ENCODE measurements around the gene ETNK1. TPM values are rescaled to one million over a fixed set of nuclear protein-coding genes. Genes with fewer than 3 reads are reported as not detected.
A peak's percentile ranks its signal among the peaks of the same experiment; 100 is the strongest.

ETNK1 gene
- total RNA-seq, 4 donors from 2014 or later, result 22.3 to 61.4 (median 25.7) TPM

GRCh38 chr12:22631863-22632463, 7.0 kb downstream of the ETNK1 start:
- TF ChIP-seq EP300 (IDR thresholded peaks at IDR 0.05), result no peak
- TF ChIP-seq, protein P1, sequence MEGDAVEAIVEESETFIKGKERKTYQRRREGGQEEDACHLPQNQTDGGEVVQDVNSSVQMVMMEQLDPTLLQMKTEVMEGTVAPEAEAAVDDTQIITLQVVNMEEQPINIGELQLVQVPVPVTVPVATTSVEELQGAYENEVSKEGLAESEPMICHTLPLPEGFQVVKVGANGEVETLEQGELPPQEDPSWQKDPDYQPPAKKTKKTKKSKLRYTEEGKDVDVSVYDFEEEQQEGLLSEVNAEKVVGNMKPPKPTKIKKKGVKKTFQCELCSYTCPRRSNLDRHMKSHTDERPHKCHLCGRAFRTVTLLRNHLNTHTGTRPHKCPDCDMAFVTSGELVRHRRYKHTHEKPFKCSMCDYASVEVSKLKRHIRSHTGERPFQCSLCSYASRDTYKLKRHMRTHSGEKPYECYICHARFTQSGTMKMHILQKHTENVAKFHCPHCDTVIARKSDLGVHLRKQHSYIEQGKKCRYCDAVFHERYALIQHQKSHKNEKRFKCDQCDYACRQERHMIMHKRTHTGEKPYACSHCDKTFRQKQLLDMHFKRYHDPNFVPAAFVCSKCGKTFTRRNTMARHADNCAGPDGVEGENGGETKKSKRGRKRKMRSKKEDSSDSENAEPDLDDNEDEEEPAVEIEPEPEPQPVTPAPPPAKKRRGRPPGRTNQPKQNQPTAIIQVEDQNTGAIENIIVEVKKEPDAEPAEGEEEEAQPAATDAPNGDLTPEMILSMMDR (IDR thresholded peaks at IDR 0.05), result peak; percentile 18 to 50
- no peaks in the 10 kb centered on the region for H3K27me3 ChIP-seq
- no peak overlapping the region for H3K4me3 ChIP-seq
- peaks cover 55% of the 10 kb centered on the region for H3K4me1 ChIP-seq
- 53% methylated on average over 3 of the region's 3 CpGs for WGBS
- H3K36me3 ChIP-seq, result peaks cover 4% of the 10 kb centered on the region
- DNase-seq (ENCODE audit: low spot score in 2 of 2), result no peak
- H3K9me3 ChIP-seq, result no peaks in the 10 kb centered on the region
- H3K27ac ChIP-seq, result no peak overlapping the region

GRCh38 chr12:22634883-22635282, 9.9 kb downstream of the ETNK1 start:
- Histone ChIP-seq H3K27ac (no peak overlapping the region), H3K4me1 (peaks cover 28% of the 10 kb centered on the region), H3K4me3 (no peak overlapping the region), H3K36me3 (peaks cover 4% of the 10 kb centered on the region), H3K9me3 (no peaks in the 10 kb centered on the region), H3K27me3 (no peaks in the 10 kb centered on the region)
- no peak for DNase-seq (ENCODE audit: low spot score in 2 of 2)
- TF ChIP-seq POLR2A (IDR thresholded peaks at IDR 0.05) (no peak), EP300 (IDR thresholded peaks at IDR 0.05) (no peak), POLR2AphosphoS5 (IDR thresholded peaks at IDR 0.05) (no peak)
- TF ChIP-seq, protein P1 (IDR thresholded peaks at IDR 0.05), result no peak
- 63% methylated on average over 3 of the region's 3 CpGs for WGBS

GRCh38 chr12:22635812-22636211, 10.8 kb downstream of the ETNK1 start:
- H3K9me3 ChIP-seq, result no peaks in the 10 kb centered on the region
- H3K27me3 ChIP-seq, result no peaks in the 10 kb centered on the region
- no peak for DNase-seq (ENCODE audit: low spot score in 2 of 2)
- H3K27ac ChIP-seq, result no peak overlapping the region
- peaks cover 26% of the 10 kb centered on the region for H3K4me1 ChIP-seq
- WGBS, result 70% methylated on average over 1 of the region's 1 CpG
- H3K4me3 ChIP-seq, result no peak overlapping the region
- TF ChIP-seq EP300 (IDR thresholded peaks at IDR 0.05) (no peak), POLR2A (IDR thresholded peaks at IDR 0.05) (no peak), POLR2AphosphoS5 (IDR thresholded peaks at IDR 0.05) (no peak)
- TF ChIP-seq, protein P1 (IDR thresholded peaks at IDR 0.05), result no peak
- peaks cover 4% of the 10 kb centered on the region for H3K36me3 ChIP-seq

DNA sequence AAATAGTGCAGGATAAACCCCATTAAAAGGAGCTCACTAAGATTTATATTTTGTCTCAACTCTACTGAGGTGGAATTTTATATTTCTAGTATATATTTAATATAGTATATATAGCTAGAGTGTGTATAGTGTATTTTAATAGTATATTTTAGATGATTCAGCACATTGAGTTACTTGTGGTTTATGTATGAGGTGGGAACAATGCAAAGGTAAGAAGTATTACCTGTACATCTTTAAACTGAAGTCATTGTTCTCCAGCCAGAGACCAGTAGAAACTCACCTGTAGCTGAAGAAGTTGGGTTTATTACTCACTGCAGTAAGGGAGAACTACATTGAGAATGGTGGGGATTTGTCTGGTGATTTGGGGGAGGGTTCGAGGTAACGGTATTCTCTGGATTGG, 15.9 kb downstream of the ETNK1 start:
- Histone ChIP-seq H3K27ac (no peak overlapping the region), H3K4me3 (no peak overlapping the region), H3K36me3 (peaks cover under 1% of the 10 kb centered on the region), H3K27me3 (no peaks in the 10 kb centered on the region), H3K4me1 (peaks cover under 1% of the 10 kb centered on the region), H3K9me3 (no peaks in the 10 kb centered on the region)
- DNase-seq (ENCODE audit: low spot score in 2 of 2), result no peak
- 92% methylated on average over 2 of the region's 2 CpGs for WGBS
- TF ChIP-seq EP300 (IDR thresholded peaks at IDR 0.05), result no peak

DNA sequence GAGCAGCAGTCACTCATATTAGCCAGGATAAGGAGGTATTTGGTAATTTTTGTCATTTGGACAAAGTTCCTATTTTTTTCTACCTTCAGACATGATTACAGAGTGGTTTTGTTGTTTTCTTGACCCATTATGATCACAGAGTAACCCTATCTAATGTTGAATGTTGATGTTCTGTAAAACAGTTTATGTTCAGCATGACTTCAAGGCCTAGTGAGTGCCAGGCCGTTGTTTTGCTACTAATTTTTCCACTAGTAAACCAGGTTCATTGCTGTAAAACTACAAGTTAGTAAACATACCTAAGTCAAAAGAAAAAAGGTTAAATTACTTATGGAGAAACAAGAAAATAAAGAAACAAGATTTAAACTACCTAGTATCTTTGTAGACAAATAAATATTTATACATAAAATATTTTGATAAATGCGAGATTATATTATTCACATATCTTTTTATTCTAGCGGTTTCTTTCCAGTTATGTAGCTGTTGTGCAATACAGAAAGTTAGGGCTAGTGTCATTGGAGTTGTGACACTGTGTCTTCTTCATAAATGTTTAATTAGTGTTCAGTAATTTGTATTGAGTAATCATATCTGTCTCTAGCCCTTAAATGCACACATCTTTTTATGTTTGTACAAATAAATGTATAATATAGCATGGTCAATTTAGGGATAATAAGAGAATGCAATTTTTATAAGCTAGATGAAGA, 16.5 kb downstream of the ETNK1 start:
- H3K27me3 ChIP-seq, result no peaks in the 10 kb centered on the region
- no peaks in the 10 kb centered on the region for H3K9me3 ChIP-seq
- H3K36me3 ChIP-seq, result peaks cover 3% of the 10 kb centered on the region
- no peak overlapping the region for H3K4me3 ChIP-seq
- no peaks in the 10 kb centered on the region for H3K4me1 ChIP-seq
- TF ChIP-seq POLR2A (IDR thresholded peaks at IDR 0.05), result no peak
- TF ChIP-seq EP300 (IDR thresholded peaks at IDR 0.05), result no peak
- TF ChIP-seq, protein P1 (IDR thresholded peaks at IDR 0.05), result no peak
- no peak overlapping the region for H3K27ac ChIP-seq
- no peak for DNase-seq (ENCODE audit: low spot score in 2 of 2)
- WGBS, result 89% methylated on average over 3 of the region's 3 CpGs
